Ovary (tissue), 3 donors: Measurements from ENCODE around the gene IRX4.

Experiments
- EP300 ChIP-seq: sonication (generic); formaldehyde crosslinking; IDR thresholded peaks from one replicate; pipeline ENCODE4 v1.6.1; 2017; ENCODE audit warnings: antibody characterized with exemption
- POLR2A ChIP-seq: fragments of 450-650 bp; IDR thresholded peaks from one replicate; pipeline ENCODE4 v1.6.1; 2017; ENCODE audit warnings: antibody characterized with exemption, mild to moderate bottlenecking, moderate library complexity
- TF ChIP-seq, protein P1 (sequence below), 3 donors: fragments of 450-650 bp in 2 of 3; fragments of 200-600 bp in 1 of 3; IDR thresholded peaks; one replicate each; pipeline versions ENCODE4 v1.5.1 to v1.8.0; 2016 to 2022; ENCODE audit warnings: antibody characterized with exemption in 3 of 3, mild to moderate bottlenecking in 1 of 3
- donor health status: DM: no; HTN: no; CAD: no.

DNA sequence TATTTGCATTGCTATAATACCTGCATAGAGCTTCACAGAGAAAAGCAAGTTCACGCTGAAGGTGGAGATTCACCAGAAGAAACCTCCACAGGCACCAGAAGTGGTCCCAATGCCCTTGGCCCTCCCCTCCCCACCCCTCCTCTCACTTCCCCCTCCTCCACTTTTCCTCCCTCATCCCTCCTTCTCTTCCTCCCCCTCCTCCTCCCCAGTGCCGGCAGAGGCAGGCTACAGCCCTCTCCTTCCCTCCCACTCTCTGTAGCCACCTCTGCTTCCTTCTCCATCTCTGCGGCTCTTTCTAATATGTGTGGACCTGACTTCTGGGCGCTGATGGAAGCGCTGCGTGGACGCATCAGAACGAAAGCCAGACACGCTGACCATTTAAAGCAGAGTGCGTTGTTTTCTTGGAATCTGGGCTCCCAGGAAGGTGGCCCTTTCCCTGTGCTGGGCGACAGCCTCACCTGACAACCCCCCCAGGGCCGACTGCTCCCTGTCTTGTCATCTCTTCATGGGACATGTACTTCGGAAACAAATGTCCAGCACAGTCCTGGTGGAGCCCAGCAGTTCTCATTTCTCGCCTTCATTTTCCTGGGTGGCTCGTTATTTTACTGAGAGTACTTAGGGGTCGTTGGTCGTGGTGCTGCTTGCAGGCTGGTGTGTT, 52.0 kb downstream of the IRX4 start:
- TF ChIP-seq, protein P1, sequence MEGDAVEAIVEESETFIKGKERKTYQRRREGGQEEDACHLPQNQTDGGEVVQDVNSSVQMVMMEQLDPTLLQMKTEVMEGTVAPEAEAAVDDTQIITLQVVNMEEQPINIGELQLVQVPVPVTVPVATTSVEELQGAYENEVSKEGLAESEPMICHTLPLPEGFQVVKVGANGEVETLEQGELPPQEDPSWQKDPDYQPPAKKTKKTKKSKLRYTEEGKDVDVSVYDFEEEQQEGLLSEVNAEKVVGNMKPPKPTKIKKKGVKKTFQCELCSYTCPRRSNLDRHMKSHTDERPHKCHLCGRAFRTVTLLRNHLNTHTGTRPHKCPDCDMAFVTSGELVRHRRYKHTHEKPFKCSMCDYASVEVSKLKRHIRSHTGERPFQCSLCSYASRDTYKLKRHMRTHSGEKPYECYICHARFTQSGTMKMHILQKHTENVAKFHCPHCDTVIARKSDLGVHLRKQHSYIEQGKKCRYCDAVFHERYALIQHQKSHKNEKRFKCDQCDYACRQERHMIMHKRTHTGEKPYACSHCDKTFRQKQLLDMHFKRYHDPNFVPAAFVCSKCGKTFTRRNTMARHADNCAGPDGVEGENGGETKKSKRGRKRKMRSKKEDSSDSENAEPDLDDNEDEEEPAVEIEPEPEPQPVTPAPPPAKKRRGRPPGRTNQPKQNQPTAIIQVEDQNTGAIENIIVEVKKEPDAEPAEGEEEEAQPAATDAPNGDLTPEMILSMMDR (IDR thresholded peaks at IDR 0.05), result no peak
- TF ChIP-seq POLR2A (no peak), EP300 (no peak)
